Keratinocyte (primary cell): Measurements from ENCODE around the gene LMOD1.

Experiments used
- EZH2 ChIP-seq: IDR thresholded peaks from one replicate; pipeline ENCODE4 v1.6.1; 2012; ENCODE audit warnings: inconsistent platforms, mild to moderate bottlenecking, low read length, moderate library complexity
- TF ChIP-seq, protein P1 (sequence below), 3 experiments: IDR thresholded peaks in 1 of 3; conservative IDR thresholded peaks in 1 of 3; optimal IDR thresholded peaks in 1 of 3; 2 replicates in 2 of 3; 3 replicates in 1 of 3; pipeline versions ENCODE3 to v1.5.1; 2011; ENCODE audit warnings: low read length in 3 of 3, mild to moderate bottlenecking in 3 of 3, moderate library complexity in 2 of 3, control low read depth in 1 of 3, inconsistent platforms in 1 of 3; ENCODE audit not compliant: insufficient read depth in 2 of 3; ENCODE audit errors: extremely low read depth in 1 of 3

DNA sequence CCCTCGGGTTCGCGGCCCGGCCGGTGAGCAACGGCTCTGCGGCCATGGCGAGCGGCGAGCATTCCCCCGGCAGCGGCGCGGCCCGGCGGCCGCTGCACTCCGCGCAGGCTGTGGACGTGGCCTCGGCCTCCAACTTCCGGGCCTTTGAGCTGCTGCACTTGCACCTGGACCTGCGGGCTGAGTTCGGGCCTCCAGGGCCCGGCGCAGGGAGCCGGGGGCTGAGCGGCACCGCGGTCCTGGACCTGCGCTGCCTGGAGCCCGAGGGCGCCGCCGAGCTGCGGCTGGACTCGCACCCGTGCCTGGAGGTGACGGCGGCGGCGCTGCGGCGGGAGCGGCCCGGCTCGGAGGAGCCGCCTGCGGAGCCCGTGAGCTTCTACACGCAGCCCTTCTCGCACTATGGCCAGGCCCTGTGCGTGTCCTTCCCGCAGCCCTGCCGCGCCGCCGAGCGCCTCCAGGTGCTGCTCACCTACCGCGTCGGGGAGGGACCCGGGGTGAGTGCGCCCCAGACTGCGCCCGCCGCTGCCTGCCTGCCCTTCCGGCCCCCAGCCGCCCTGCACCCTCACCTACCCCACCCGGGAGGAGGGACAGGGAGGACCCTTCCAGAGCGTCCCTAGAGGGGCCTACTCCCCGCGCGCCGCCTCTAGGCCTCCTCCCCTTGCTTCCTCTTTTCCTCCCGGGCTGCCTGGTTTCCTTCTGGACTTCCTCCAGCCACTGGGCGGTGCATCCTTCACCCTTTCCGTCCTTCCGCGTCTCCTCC lies 36.5 kb upstream of the LMOD1 start, which contains the start of gene RNPEP:
- TF ChIP-seq, protein P1, sequence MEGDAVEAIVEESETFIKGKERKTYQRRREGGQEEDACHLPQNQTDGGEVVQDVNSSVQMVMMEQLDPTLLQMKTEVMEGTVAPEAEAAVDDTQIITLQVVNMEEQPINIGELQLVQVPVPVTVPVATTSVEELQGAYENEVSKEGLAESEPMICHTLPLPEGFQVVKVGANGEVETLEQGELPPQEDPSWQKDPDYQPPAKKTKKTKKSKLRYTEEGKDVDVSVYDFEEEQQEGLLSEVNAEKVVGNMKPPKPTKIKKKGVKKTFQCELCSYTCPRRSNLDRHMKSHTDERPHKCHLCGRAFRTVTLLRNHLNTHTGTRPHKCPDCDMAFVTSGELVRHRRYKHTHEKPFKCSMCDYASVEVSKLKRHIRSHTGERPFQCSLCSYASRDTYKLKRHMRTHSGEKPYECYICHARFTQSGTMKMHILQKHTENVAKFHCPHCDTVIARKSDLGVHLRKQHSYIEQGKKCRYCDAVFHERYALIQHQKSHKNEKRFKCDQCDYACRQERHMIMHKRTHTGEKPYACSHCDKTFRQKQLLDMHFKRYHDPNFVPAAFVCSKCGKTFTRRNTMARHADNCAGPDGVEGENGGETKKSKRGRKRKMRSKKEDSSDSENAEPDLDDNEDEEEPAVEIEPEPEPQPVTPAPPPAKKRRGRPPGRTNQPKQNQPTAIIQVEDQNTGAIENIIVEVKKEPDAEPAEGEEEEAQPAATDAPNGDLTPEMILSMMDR (optimal IDR thresholded peaks at IDR 0.05 in 1 of 3, IDR thresholded peaks at IDR 0.05 in 1 of 3, conservative IDR thresholded peaks at IDR 0.05 in 1 of 3; ENCODE audit: extremely low read depth in 1 of 3, insufficient read depth in 2 of 3, low read length in 3 of 3) = peak in 2 of 3 experiments; percentile 16 to 38
- TF ChIP-seq EZH2 = no peak
